Kidney (tissue), 14 donors: Measurements from ENCODE around the gene BTBD9. TPM values are rescaled to one million over a fixed set of nuclear protein-coding genes. Genes with fewer than 3 reads are reported as not detected.

Source experiments
- DNase-seq, 5 donors: peaks; one replicate each; pipeline ENCODE4 v3.0.0-alpha.2; 2013 to 2020
- FAIRE-seq: peaks from 2 replicates; lab custom pipeline; 2012; peaks lifted over from hg19 to GRCh38; lab: Jason Lieb, UNC
- H3K27ac ChIP-seq, 2 donors: one replicate each; pipeline ENCODE4 v1.7.0; 2013; ENCODE audit warnings: low read depth in 2 of 2, low read length in 2 of 2, inconsistent platforms in 1 of 2
- H3K27me3 ChIP-seq: one replicate; pipeline ENCODE4 v1.7.1; 2013; ENCODE audit warnings: low read length, inconsistent platforms; ENCODE audit not compliant: control insufficient read depth, insufficient read depth
- H3K36me3 ChIP-seq, 3 donors: one replicate each; pipeline versions ENCODE4 v1.7.0 to v1.7.1; 2013; ENCODE audit warnings: low read length in 3 of 3, control low read depth in 1 of 3, inconsistent platforms in 1 of 3; ENCODE audit not compliant: insufficient read depth in 3 of 3, control insufficient read depth in 2 of 3
- H3K4me1 ChIP-seq, 3 donors: one replicate each; pipeline versions ENCODE4 v1.7.0 to v1.7.1; 2013; ENCODE audit warnings: low read length in 3 of 3, inconsistent platforms in 1 of 3, low read depth in 1 of 3; ENCODE audit not compliant: control insufficient read depth in 2 of 3, insufficient read depth in 2 of 3
- H3K4me3 ChIP-seq, 3 donors: one replicate each; pipeline versions ENCODE4 v1.7.0 to v1.8.1; 2013; ENCODE audit warnings: low read length in 3 of 3, control low read depth in 1 of 3, inconsistent platforms in 1 of 3
- H3K9ac ChIP-seq, 3 donors: one replicate each; pipeline versions ENCODE4 v1.7.0 to v1.7.1; 2013; ENCODE audit warnings: low read length in 3 of 3, control low read depth in 1 of 3, inconsistent platforms in 1 of 3
- H3K9me3 ChIP-seq, 3 donors: one replicate each; pipeline versions ENCODE4 v1.7.0 to v1.7.1; 2013; ENCODE audit warnings: low read length in 3 of 3, control low read depth in 1 of 3, inconsistent platforms in 1 of 3; ENCODE audit not compliant: control insufficient read depth in 2 of 3, insufficient read depth in 1 of 3
- CTCF ChIP-seq: IDR thresholded peaks from 3 replicates; pipeline ENCODE4 v1.5.1; 2012; ENCODE audit warnings: mild to moderate bottlenecking, moderate library complexity, borderline replicate concordance; ENCODE audit not compliant: insufficient read depth; ENCODE audit errors: extremely low read depth
- intact Hi-C: fragments of 100-400 bp; cut with DNase I; formaldehyde crosslinking; loops from one replicate; pipeline ENCODE4 v1.11.1; 2022
- polyA plus RNA-seq: library from polyadenylated mRNA; stranded (reverse); fragments of 350-450 nt; fragmentation: Illumina TruSeq; extraction: RNeasy Lipid Tissue Mini Kit (QIAGEN cat#74804); gene quantifications from one replicate; pipeline ENCODE4 v1.2.3, GENCODE V29; 2014; ENCODE audit warnings: low read depth, low replicate concordance; ENCODE audit not compliant: insufficient read depth
- total RNA-seq: library from RNA; stranded (reverse); fragmentation: NEBNext Ultra II Directional; extraction: Animal tissue kit (Norgen Biotek cat#: 25700); gene quantifications from one replicate; pipeline ENCODE4 v1.2.1, GENCODE V29; 2021
- donor health status: control.
- donor health status: control.
- donor health status: control.
- donor health status: control.
- donor health status: control.
- donor health status: DM: yes; HTN: yes; CAD: no.
- donor health status: Normal renal cell carcinoma (clear cell type).

The BTBD9 gene
- total and polyA plus RNA-seq, 2 donors from 2014 or later, result 4.2 to 29.9 TPM

- intact Hi-C loops, result no loop called here
- H3K9ac ChIP-seq, result no peak overlapping the region
- FAIRE-seq, result no peak
- H3K9me3 ChIP-seq, result no peaks in the 10 kb centered on the region
- H3K27me3 ChIP-seq, result no peaks in the 10 kb centered on the region
- H3K4me1 ChIP-seq, result peaks cover 2 to 16% (median 5%) of the 10 kb centered on the region in 3 donors
- H3K27ac ChIP-seq, result no peak overlapping the region
- DNase-seq, result no peak
- H3K4me3 ChIP-seq, result no peak overlapping the region
- no peak for TF ChIP-seq CTCF
- H3K36me3 ChIP-seq, result no peaks in the 10 kb centered on the region
Observed at GRCh38 chr6:38505826-38506225, 133.9 kb downstream of the BTBD9 start.

- no peaks in the 10 kb centered on the region for H3K27me3 ChIP-seq
- DNase-seq (no peak), FAIRE-seq (no peak)
- H3K9me3 ChIP-seq, result no peaks in the 10 kb centered on the region
- no peak overlapping the region for H3K27ac ChIP-seq
- H3K4me3 ChIP-seq, result no peak overlapping the region
- no peaks in the 10 kb centered on the region for H3K36me3 ChIP-seq
- intact Hi-C loops, result no loop called here
- H3K4me1 ChIP-seq, result peaks cover 2 to 14% (median 5%) of the 10 kb centered on the region in 3 donors
- no peak overlapping the region for H3K9ac ChIP-seq
- no peak for TF ChIP-seq CTCF
Observed at GRCh38 chr6:38504996-38505395, 134.7 kb downstream of the BTBD9 start.

- no peak overlapping the region for H3K4me3 ChIP-seq
- DNase-seq, result no peak
- H3K36me3 ChIP-seq, result no peaks in the 10 kb centered on the region
- no peaks in the 10 kb centered on the region for H3K27me3 ChIP-seq
- intact Hi-C loops, result no loop called here
- no peak for FAIRE-seq
- no peaks in the 10 kb centered on the region for H3K9me3 ChIP-seq
- no peak overlapping the region for H3K27ac ChIP-seq
- H3K9ac ChIP-seq, result no peak overlapping the region
- H3K4me1 ChIP-seq, result peaks cover 2 to 9% (median 5%) of the 10 kb centered on the region in 3 donors
- TF ChIP-seq CTCF, result no peak
Observed at GRCh38 chr6:38503960-38504682, 135.6 kb downstream of the BTBD9 start.
